Osteoblast (primary cell): Measurements from ENCODE around the gene PWWP2B. TPM values are rescaled to one million over a fixed set of nuclear protein-coding genes. Genes with fewer than 3 reads are reported as not detected.

Source experiments
- DNase-seq: peaks from one replicate; pipeline ENCODE4 v3.0.0; 2011; ENCODE audit warnings: low spot score, mixed read lengths; ENCODE audit not compliant: insufficient read length; ENCODE audit errors: missing footprints
- H2AFZ ChIP-seq: 2 replicates; pipeline ENCODE4 v1.6.0; 2011; ENCODE audit warnings: mild to moderate bottlenecking, low read length
- H3K27ac ChIP-seq: 2 replicates; pipeline ENCODE4 v1.5.1; 2011; ENCODE audit warnings: mild to moderate bottlenecking, low read depth, low read length, moderate library complexity
- H3K27me3 ChIP-seq: 2 replicates; pipeline ENCODE4 v1.6.0; 2012; ENCODE audit warnings: mild to moderate bottlenecking, control low read depth, inconsistent platforms, low read length, moderate library complexity; ENCODE audit not compliant: insufficient read depth
- H3K36me3 ChIP-seq: 2 replicates; pipeline ENCODE4 v1.5.1; 2011; ENCODE audit warnings: mild to moderate bottlenecking, low read length, control low read depth, moderate library complexity; ENCODE audit not compliant: insufficient read depth
- H3K4me1 ChIP-seq: 2 replicates; pipeline ENCODE4 v1.5.1; 2011; ENCODE audit warnings: mild to moderate bottlenecking, low read length, control low read depth, moderate library complexity; ENCODE audit not compliant: insufficient read depth
- H3K4me2 ChIP-seq: 2 replicates; pipeline ENCODE4 v1.6.0; 2011; ENCODE audit warnings: mild to moderate bottlenecking, low read length; ENCODE audit not compliant: insufficient read depth
- H3K4me3 ChIP-seq: fragments of 200-600 bp; sonication (generic); 3 replicates; pipeline ENCODE4 v1.5.1; 2012; ENCODE audit warnings: mild to moderate bottlenecking, low read length, inconsistent platforms; ENCODE audit not compliant: insufficient read depth
- H3K79me2 ChIP-seq: 2 replicates; pipeline ENCODE4 v1.6.0; 2012; ENCODE audit warnings: mild to moderate bottlenecking, low read length, control low read depth, inconsistent platforms; ENCODE audit not compliant: insufficient read depth
- H3K9me3 ChIP-seq: 2 replicates; pipeline ENCODE4 v1.5.1; 2011; ENCODE audit warnings: low read depth, low read length, control low read depth
- H4K20me1 ChIP-seq: 2 replicates; pipeline ENCODE4 v1.6.0; 2012; ENCODE audit warnings: mild to moderate bottlenecking, low read length, control low read depth; ENCODE audit not compliant: insufficient read depth
- CTCF ChIP-seq: IDR thresholded peaks from 2 replicates; pipeline ENCODE4 v1.5.1; 2011; ENCODE audit warnings: mild to moderate bottlenecking, low read depth, low read length, moderate library complexity; ENCODE audit errors: extremely low read depth
- total RNA-seq: library from RNA; depleted of rRNA; stranded (reverse); fragments of >200 nt; gene quantifications from 2 replicates; pipeline ENCODE4 v1.2.3, GENCODE V29; 2012

PWWP2B gene
- total RNA-seq, 1 donor: 18.5 TPM

DNA sequence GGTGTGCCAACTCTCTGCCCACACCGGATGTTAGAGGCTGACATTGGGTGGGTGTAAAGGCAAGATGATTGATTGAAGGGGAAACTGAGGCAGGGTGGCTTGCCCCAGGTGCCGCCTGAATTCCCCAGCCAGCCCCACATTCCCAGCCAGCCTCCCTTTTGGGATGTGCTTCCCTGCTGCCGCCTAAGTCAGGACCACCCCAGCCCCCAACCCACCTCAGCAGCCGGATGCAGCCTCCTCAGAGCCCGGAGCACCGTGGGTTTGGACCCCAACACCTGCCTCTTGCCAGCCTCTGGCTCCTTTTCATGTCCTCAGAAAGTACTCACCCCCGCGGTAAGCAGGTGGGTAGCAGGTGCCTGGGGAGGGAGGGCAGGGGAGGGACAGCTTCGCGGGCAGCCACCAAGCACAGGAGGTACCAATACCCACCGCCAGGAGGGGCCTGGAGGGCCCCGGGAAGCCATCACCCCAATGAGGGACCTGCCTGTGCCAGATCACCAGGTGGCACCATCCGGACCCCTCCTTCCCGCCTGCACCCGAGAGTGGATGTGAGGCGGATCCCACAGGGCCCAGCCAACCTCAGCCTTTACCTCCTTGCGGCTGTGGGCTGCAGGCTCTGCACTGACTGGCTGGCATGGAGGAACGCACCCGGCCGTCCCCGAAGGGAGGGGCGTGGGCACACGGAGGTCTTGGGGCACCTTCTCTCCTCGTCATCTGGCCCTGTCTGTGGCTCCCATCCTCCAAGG, 60.5 kb downstream of the PWWP2B start:
- TF ChIP-seq CTCF: peak; percentile 10
- DNase-seq: no peak
- no peaks in the 10 kb centered on the region for H3K36me3 ChIP-seq
- no peaks in the 10 kb centered on the region for H3K9me3 ChIP-seq
- no peak overlapping the region for H2AFZ ChIP-seq
- H3K27me3 ChIP-seq: no peaks in the 10 kb centered on the region
- H3K27ac ChIP-seq: no peak overlapping the region
- no peaks in the 10 kb centered on the region for H3K79me2 ChIP-seq
- H3K4me3 ChIP-seq: no peak overlapping the region
- no peaks in the 10 kb centered on the region for H3K4me1 ChIP-seq
- H3K4me2 ChIP-seq: no peak overlapping the region
- H4K20me1 ChIP-seq: peaks cover 2% of the 10 kb centered on the region

DNA sequence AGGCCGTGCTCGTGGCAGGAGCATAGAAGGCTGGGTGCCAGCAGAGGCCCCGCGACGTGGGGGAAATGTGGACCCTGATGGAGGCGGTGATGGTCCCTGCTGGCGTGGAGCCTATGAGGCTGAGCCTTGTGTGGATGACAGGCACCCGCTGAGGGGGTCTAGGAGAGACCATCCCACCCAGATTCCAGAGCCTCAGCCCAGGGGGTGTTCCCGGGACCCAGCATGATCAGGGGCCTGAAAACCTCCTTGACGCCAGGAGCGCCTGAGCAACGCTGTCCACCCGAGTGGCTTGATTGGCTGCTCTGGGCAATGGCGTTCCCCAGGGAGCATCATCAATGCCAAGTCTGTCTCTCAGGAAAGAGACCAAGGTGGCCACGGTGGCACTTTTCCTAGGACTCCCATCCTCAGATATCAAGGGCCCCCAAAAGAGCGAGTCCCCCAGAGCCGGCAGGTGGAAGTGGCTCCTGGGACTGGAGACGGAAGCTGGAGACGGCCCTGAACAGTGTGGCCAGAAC, 61.1 kb downstream of the PWWP2B start:
- Histone ChIP-seq H3K27ac (no peak overlapping the region), H3K4me1 (no peaks in the 10 kb centered on the region), H3K4me3 (no peak overlapping the region), H3K79me2 (no peaks in the 10 kb centered on the region), H2AFZ (no peak overlapping the region), H4K20me1 (peaks cover 2% of the 10 kb centered on the region), H3K4me2 (no peak overlapping the region), H3K9me3 (no peaks in the 10 kb centered on the region), H3K27me3 (no peaks in the 10 kb centered on the region), H3K36me3 (no peaks in the 10 kb centered on the region)
- DNase-seq: no peak
- TF ChIP-seq CTCF: no peak

DNA sequence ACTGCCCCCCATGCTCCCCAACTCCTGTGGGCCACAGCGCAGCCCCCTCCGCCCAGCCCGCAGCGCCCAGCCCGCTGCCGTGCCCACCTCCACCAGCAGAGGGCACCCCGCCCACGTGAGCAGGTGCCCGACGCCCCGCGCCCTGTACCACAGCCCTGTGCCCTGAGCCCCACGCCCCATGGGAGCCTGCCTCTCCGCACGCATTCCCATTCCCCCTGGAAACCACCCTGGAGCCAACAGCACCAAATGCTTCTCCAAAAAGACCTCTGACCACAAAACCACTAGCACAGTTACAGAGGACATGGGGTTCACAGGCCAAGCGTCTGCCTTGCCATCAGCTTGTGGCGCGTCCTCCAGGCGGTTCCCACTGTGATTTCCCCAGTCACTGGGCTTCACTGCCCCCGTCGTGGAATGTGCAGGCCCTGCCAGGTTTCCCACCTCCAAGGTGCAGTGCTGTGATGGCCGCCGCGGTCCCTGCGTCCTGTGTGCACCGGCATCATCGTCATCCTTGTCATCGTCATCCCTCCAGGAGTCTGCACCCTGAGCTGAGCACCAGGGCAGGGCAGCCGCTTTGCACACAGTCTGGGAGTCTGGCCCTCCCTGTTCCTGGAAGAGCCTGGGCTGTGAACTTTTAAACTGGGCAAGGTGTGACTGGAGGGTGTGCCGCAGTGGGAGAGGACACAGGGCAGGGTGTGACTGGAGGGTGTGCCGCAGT, 61.7 kb downstream of the PWWP2B start:
- no peak overlapping the region for H3K4me3 ChIP-seq
- no peaks in the 10 kb centered on the region for H3K36me3 ChIP-seq
- no peaks in the 10 kb centered on the region for H3K9me3 ChIP-seq
- no peaks in the 10 kb centered on the region for H3K4me1 ChIP-seq
- peaks cover 2% of the 10 kb centered on the region for H4K20me1 ChIP-seq
- peak; percentile 97 for DNase-seq
- H3K4me2 ChIP-seq: no peak overlapping the region
- no peak overlapping the region for H2AFZ ChIP-seq
- no peak overlapping the region for H3K27ac ChIP-seq
- no peaks in the 10 kb centered on the region for H3K27me3 ChIP-seq
- peak; percentile 64 for TF ChIP-seq CTCF
- no peaks in the 10 kb centered on the region for H3K79me2 ChIP-seq

DNA sequence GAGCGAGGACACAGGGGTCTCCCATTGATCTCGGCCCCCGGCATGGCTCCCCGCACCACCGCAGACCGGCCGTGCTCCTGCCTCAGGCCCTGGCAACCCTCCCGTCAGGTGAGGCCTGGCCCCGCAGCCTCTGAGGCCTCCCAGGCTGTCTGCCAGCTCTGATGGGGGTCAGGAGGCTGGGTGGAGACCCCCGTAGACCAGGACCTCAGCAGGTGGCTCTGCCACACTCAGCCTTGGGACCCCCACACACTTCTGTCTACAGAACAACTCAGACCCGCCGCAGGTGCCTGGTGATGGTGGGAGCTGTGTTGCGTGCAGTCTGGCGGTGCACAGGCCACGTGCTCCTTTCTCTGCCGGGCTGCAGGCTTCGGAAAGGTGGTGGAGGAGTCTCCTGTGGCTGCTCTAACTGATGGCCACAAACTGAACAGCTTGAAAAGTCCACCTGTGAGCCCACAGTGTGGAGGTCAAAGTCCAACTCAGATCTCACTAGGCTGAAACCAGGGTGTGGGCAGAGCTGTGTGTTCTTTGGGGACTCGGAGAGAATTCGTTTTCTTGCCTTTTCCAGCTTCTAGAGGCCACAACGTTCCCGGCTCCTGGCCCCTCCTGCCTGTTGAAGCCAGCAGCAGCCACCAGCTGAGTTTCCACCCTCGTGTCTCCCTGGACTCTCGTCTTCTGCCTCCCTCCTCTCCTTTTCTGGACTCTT, 62.5 kb downstream of the PWWP2B start:
- H3K4me3 ChIP-seq: no peak overlapping the region
- TF ChIP-seq CTCF: no peak
- H3K27ac ChIP-seq: no peak overlapping the region
- H4K20me1 ChIP-seq: peaks cover 2% of the 10 kb centered on the region
- H3K9me3 ChIP-seq: no peaks in the 10 kb centered on the region
- no peaks in the 10 kb centered on the region for H3K27me3 ChIP-seq
- H3K79me2 ChIP-seq: no peaks in the 10 kb centered on the region
- no peaks in the 10 kb centered on the region for H3K4me1 ChIP-seq
- H3K36me3 ChIP-seq: no peaks in the 10 kb centered on the region
- no peak overlapping the region for H3K4me2 ChIP-seq
- peak; percentile 79 for DNase-seq
- H2AFZ ChIP-seq: no peak overlapping the region
